Calu3 (cell line): ENCODE data around the gene CCDC174. TPM values are rescaled to one million over a fixed set of nuclear protein-coding genes. Genes with fewer than 3 reads are reported as not detected.

Experiments used
- BruUV-seq: library from RNA; stranded (reverse); fragments of 400-500 nt; replicated peaks from 2 replicates; lab custom pipeline; 2021; lab: Mats Ljungman, UMichigan
- CTCF ChIA-PET: fragments of 300-600 bp; sonication (Branson Sonifier 250); formaldehyde crosslinking; loops from one replicate; lab custom pipeline; 2022; ENCODE audit warnings: antibody characterized with exemption; lab: Charles Lee
- DNase-seq: peaks from one replicate; pipeline ENCODE4 v3.0.0; 2022
- H3K27ac Mint-ChIP-seq: one replicate; pipeline ENCODE4 v1.8.0; 2022; ENCODE audit warnings: mixed read lengths; ENCODE audit not compliant: unreplicated experiment
- H3K27me3 Mint-ChIP-seq: one replicate; pipeline ENCODE4 v1.8.0; 2022; ENCODE audit warnings: mixed read lengths; ENCODE audit not compliant: unreplicated experiment
- H3K36me3 Mint-ChIP-seq: one replicate; pipeline ENCODE4 v1.8.0; 2022; ENCODE audit warnings: mild to moderate bottlenecking, moderate library complexity, mixed read lengths; ENCODE audit not compliant: insufficient read depth, unreplicated experiment
- H3K4me1 Mint-ChIP-seq: one replicate; pipeline ENCODE4 v1.8.0; 2022; ENCODE audit warnings: mild to moderate bottlenecking, low read depth, mixed read lengths; ENCODE audit not compliant: unreplicated experiment
- H3K4me3 Mint-ChIP-seq: one replicate; pipeline ENCODE4 v1.8.0; 2022; ENCODE audit warnings: mild to moderate bottlenecking, low read depth, moderate library complexity, mixed read lengths; ENCODE audit not compliant: unreplicated experiment
- H3K9me3 Mint-ChIP-seq: one replicate; pipeline ENCODE4 v1.8.0; 2022; ENCODE audit warnings: low read depth, mixed read lengths; ENCODE audit not compliant: unreplicated experiment
- CTCF ChIP-seq: fragments of 200-600 bp; IDR thresholded peaks from one replicate; pipeline ENCODE4 v1.8.0; 2022; ENCODE audit warnings: antibody characterized with exemption; ENCODE audit not compliant: unreplicated experiment
- intact Hi-C: fragments of 100-400 bp; cut with micrococcal nuclease; formaldehyde crosslinking; loops from one replicate; pipeline ENCODE4 v1.10.0; 2022; ENCODE audit not compliant: unreplicated experiment
- total RNA-seq: library from RNA; stranded (reverse); gene quantifications from 2 replicates; pipeline ENCODE4 v1.2.3, GENCODE V29; 2022

The CCDC174 gene
- total RNA-seq, 1 experiment from 2014 or later, result 17.9 TPM

- Mint-ChIP-seq H3K4me3 (no peak overlapping the region), H3K27me3 (peaks cover 66% of the 10 kb centered on the region), H3K9me3 (no peaks in the 10 kb centered on the region), H3K4me1 (no peaks in the 10 kb centered on the region), H3K36me3 (no peaks in the 10 kb centered on the region), H3K27ac (no peak overlapping the region)
- no peak for TF ChIP-seq CTCF
- CTCF ChIA-PET, result no interaction called here
- no TSS peak for BruUV-seq
- DNase-seq, result no peak
- intact Hi-C loops, result no loop called here
Measured at GRCh38 chr3:14691239-14691638, 39.7 kb downstream of the CCDC174 start.

DNA sequence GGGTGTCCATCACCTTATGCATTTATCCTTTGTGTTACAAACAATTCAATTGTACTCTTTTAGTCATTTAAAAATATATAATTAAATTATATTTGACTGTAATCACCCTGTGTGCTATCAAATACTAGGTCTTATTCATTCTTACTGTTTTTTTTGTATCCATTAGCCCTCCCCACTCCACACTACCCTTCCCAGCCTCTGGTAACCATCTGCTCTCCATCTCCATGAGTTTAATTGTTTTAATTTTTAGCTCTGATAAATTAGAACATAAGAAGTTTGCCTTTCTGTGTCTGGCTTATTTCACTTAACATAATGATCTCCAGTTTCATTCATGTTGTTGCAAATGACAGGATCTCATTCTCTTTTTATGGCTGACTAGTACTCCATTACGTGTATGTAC is 40.2 kb downstream of the CCDC174 start:
- Mint-ChIP-seq H3K9me3 (no peaks in the 10 kb centered on the region), H3K36me3 (no peaks in the 10 kb centered on the region), H3K4me3 (no peak overlapping the region), H3K27me3 (peaks cover 66% of the 10 kb centered on the region), H3K4me1 (no peaks in the 10 kb centered on the region), H3K27ac (no peak overlapping the region)
- CTCF ChIA-PET, result no interaction called here
- intact Hi-C loops, result no loop called here
- DNase-seq, result no peak
- TF ChIP-seq CTCF, result no peak
- BruUV-seq, result no TSS peak

DNA sequence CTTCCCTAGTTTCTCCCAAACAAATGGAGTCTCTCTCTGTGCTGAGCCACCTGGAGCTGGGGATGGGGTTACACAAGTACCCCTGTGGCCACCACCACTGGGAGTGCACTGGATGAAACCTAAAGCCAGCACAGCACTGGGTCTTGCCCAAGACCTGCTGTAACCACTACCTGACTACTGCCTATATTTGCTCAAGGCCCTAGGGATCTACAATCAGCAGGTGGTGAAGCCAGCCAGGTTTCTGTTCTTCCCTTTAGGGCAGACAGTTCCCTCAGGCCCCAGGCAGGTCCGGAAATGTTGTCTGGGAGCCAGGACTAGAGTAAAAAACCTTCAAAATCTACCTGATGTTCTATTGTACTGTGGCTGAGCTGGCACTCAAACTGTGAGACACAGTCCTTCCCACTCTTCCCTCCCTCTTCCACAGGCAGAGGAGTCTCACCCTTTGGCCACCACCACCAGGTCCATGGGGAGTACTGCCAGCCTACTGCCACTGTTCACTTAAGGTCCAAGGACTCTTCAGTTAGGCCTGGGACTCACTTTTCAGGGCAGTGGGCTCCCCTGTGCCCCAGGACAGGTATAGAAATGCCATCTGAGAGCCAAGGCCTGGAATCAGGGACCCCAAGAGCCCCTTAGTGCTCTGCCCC is 47.2 kb downstream of the CCDC174 start:
- Mint-ChIP-seq H3K27ac (no peak overlapping the region), H3K27me3 (peaks cover 15% of the 10 kb centered on the region), H3K36me3 (no peaks in the 10 kb centered on the region), H3K4me3 (no peak overlapping the region), H3K4me1 (no peaks in the 10 kb centered on the region), H3K9me3 (no peaks in the 10 kb centered on the region)
- no peak for TF ChIP-seq CTCF
- intact Hi-C loops, result no loop called here
- no peak for DNase-seq
- CTCF ChIA-PET, result no interaction called here
- BruUV-seq, result no TSS peak

DNA sequence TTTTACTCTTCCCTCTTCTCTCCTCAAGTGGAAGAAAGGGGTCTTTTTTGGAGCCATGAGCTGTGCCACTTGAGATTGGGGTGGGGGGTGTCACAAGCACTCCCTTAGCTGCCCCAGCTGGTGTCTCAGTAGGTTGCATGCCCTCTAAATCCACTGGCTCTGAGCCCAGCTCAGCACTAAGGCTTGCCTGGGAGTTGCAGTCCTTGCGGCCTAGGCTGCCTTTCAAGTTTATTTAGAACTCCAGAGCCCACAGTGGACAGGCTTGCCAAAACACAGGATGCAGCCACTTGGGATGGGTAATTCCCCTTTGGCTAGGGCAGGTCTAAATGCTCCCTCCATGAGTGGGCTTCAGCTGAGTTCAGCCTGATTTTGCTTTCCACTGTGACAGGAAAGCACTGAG is 48.1 kb downstream of the CCDC174 start:
- Mint-ChIP-seq H3K27ac (no peak overlapping the region), H3K9me3 (no peaks in the 10 kb centered on the region), H3K27me3 (peaks cover 6% of the 10 kb centered on the region), H3K4me3 (no peak overlapping the region), H3K36me3 (no peaks in the 10 kb centered on the region), H3K4me1 (no peaks in the 10 kb centered on the region)
- DNase-seq, result no peak
- BruUV-seq, result no TSS peak
- TF ChIP-seq CTCF, result no peak
- CTCF ChIA-PET, result no interaction called here
- intact Hi-C loops, result no loop called here
